HepG2 (cell line): ENCODE data around the gene STXBP2. TPM values are rescaled to one million over a fixed set of nuclear protein-coding genes. Genes with fewer than 3 reads are reported as not detected.

Source experiments
- AGO2 ChIP-seq: fragments of 200-400 bp; formaldehyde crosslinking; optimal IDR thresholded peaks from 2 replicates; pipeline ENCODE3; 2017; ENCODE audit warnings: mild to moderate bottlenecking, low read depth, low read length, moderate library complexity
- ATF3 ChIP-seq: sonication (generic); formaldehyde crosslinking; IDR thresholded peaks from 2 replicates; pipeline ENCODE4 v1.4.0; 2020; ENCODE audit warnings: missing genetic modification reagents
- MIER3 ChIP-seq: IDR thresholded peaks from 2 replicates; pipeline ENCODE4 v1.6.1; 2016; ENCODE audit warnings: missing compliant biosample characterization, borderline replicate concordance
- PLRG1 ChIP-seq: fragments of 450-650 bp; conservative IDR thresholded peaks from 2 replicates; pipeline ENCODE4 v1.6.1; 2016
- SMYD3 ChIP-seq: sonication (generic); formaldehyde crosslinking; IDR thresholded peaks from 2 replicates; pipeline ENCODE4 v1.8.1; 2023; ENCODE audit warnings: mild to moderate bottlenecking, missing genetic modification reagents
- ZNF121 ChIP-seq: sonication (generic); formaldehyde crosslinking; IDR thresholded peaks from 2 replicates; pipeline ENCODE4 v1.5.0; 2020; ENCODE audit warnings: mild to moderate bottlenecking, missing genetic modification reagents
- ZNF331 ChIP-seq: sonication (generic); formaldehyde crosslinking; IDR thresholded peaks from 2 replicates; pipeline ENCODE4 v1.4.0; 2020; ENCODE audit warnings: missing genetic modification reagents
- ZNF362 ChIP-seq: sonication (generic); formaldehyde crosslinking; IDR thresholded peaks from 2 replicates; pipeline ENCODE4 v1.4.0; 2020; ENCODE audit warnings: missing genetic modification reagents, mild to moderate bottlenecking, borderline replicate concordance
- ZNF407 ChIP-seq: sonication (generic); formaldehyde crosslinking; IDR thresholded peaks from one replicate; pipeline ENCODE4 v1.5.1; 2020; ENCODE audit warnings: mild to moderate bottlenecking, missing genetic modification reagents; ENCODE audit errors: not compliant biosample characterization
- ZNF607 ChIP-seq: sonication (generic); formaldehyde crosslinking; IDR thresholded peaks from 2 replicates; pipeline ENCODE4 v1.5.1; 2020; ENCODE audit warnings: missing genetic modification reagents, mild to moderate bottlenecking, borderline replicate concordance
- ZNF768 ChIP-seq: sonication (generic); formaldehyde crosslinking; IDR thresholded peaks from 2 replicates; pipeline ENCODE4 v1.4.0; 2020; ENCODE audit warnings: missing genetic modification reagents
- ZNF776 ChIP-seq: sonication (generic); formaldehyde crosslinking; IDR thresholded peaks from 2 replicates; pipeline ENCODE4 v1.4.0; 2020; ENCODE audit warnings: mild to moderate bottlenecking, missing genetic modification reagents
- polyA plus RNA-seq, 8 experiments: library from polyadenylated mRNA; depleted of rRNA in 3 of 8; stranded (reverse) in 7 of 8; unstranded in 1 of 8; fragments of >200 nt; fragmentation: Illumina TruSeq in 4 of 8; extraction: Trizol in 4 of 8; gene quantifications; 2 replicates each; pipeline versions ENCODE4 v1.2.1 to v1.2.3, GENCODE V29; 2011 to 2016; ENCODE audit warnings: low read depth in 4 of 8, missing spikeins in 1 of 8, mixed read lengths in 1 of 8; ENCODE audit not compliant: insufficient read depth in 1 of 8
- total RNA-seq, 5 experiments: library from RNA; depleted of rRNA; stranded (reverse); fragments of >200 nt; fragmentation: Illumina TruSeq; extraction: Trizol; gene quantifications; 2 replicates each; pipeline ENCODE4 v1.2.3, GENCODE V29; 2016; ENCODE audit warnings: low read depth in 1 of 5
- TF ChIP-seq, protein P1 (sequence below): sonication (generic); formaldehyde crosslinking; IDR thresholded peaks from 2 replicates; pipeline ENCODE4 v1.4.0; 2020; ENCODE audit warnings: missing genetic modification reagents
- TF ChIP-seq, protein P2 (sequence below): sonication (generic); formaldehyde crosslinking; IDR thresholded peaks from 2 replicates; pipeline ENCODE4 v1.4.0; 2020; ENCODE audit warnings: missing genetic modification reagents

Gene STXBP2
- total and polyA plus RNA-seq, 2 of the 13 experiments (the other 11 are each of a cell fraction or from before 2014, with no cell fraction given), result 22.8 to 40.1 TPM

DNA sequence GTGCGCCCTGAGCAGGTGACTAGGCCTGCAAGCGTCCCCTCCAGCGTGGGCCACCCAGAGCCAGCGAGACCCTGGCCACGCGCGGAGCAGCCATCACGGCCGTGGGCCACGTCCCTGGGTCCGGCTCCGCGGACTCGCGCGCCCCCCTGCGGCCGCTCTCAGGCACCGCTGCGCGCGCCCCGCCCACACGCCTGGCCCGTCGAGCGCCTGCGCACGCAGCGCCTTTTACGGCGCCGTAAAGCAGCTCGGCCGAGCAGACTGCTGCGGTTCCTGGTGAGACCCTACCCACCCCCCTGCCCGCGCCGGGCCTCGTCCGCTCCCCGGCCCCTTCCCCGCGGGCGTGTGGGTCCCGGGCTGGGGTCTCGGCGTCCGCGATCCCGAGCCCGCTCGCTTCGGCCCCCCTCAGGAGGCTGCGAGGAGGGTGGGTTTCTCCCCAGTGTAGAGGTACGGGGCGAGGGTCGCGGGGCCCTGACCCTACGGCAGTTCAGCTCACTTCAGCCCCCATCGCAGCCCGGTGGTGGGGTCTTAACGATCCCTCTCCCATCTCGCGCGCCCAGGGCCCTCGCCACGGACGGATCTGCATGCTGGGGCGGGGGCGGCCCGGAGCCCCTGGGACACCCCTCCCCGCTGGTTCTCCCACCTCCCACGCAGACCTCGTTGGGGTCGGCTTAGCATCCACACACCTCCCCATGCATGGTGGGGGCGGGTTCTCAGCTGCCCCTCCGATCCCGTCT is 43.9 kb downstream of the STXBP2 start, which contains the start of gene TRAPPC5 (continued):
- peak; percentile 45; the same call in 1 of the 2 replicates for TF ChIP-seq ZNF362 (CRISPR knock-in tag)
- no peak; the same call in 1 of the 2 replicates for TF ChIP-seq MIER3 (CRISPR knock-in tag)
- TF ChIP-seq SMYD3 (CRISPR knock-in tag), result no peak
- TF ChIP-seq ZNF768 (CRISPR knock-in tag), result no peak
- peak; percentile 69; the same call in 1 of the 2 replicates for TF ChIP-seq ZNF607 (CRISPR knock-in tag)
- peak; percentile 14 for TF ChIP-seq ZNF407
- peak; percentile 78; the same call in 1 of the 2 replicates for TF ChIP-seq ZNF121 (CRISPR knock-in tag)
- TF ChIP-seq ZNF331 (CRISPR knock-in tag), result no peak
- TF ChIP-seq, protein P1, sequence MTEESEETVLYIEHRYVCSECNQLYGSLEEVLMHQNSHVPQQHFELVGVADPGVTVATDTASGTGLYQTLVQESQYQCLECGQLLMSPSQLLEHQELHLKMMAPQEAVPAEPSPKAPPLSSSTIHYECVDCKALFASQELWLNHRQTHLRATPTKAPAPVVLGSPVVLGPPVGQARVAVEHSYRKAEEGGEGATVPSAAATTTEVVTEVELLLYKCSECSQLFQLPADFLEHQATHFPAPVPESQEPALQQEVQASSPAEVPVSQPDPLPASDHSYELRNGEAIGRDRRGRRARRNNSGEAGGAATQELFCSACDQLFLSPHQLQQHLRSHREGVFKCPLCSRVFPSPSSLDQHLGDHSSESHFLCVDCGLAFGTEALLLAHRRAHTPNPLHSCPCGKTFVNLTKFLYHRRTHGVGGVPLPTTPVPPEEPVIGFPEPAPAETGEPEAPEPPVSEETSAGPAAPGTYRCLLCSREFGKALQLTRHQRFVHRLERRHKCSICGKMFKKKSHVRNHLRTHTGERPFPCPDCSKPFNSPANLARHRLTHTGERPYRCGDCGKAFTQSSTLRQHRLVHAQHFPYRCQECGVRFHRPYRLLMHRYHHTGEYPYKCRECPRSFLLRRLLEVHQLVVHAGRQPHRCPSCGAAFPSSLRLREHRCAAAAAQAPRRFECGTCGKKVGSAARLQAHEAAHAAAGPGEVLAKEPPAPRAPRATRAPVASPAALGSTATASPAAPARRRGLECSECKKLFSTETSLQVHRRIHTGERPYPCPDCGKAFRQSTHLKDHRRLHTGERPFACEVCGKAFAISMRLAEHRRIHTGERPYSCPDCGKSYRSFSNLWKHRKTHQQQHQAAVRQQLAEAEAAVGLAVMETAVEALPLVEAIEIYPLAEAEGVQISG, result peak; percentile 72
- TF ChIP-seq AGO2, result no peak
- no peak for TF ChIP-seq PLRG1
- TF ChIP-seq, protein P2, sequence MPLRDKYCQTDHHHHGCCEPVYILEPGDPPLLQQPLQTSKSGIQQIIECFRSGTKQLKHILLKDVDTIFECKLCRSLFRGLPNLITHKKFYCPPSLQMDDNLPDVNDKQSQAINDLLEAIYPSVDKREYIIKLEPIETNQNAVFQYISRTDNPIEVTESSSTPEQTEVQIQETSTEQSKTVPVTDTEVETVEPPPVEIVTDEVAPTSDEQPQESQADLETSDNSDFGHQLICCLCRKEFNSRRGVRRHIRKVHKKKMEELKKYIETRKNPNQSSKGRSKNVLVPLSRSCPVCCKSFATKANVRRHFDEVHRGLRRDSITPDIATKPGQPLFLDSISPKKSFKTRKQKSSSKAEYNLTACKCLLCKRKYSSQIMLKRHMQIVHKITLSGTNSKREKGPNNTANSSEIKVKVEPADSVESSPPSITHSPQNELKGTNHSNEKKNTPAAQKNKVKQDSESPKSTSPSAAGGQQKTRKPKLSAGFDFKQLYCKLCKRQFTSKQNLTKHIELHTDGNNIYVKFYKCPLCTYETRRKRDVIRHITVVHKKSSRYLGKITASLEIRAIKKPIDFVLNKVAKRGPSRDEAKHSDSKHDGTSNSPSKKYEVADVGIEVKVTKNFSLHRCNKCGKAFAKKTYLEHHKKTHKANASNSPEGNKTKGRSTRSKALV (CRISPR knock-in tag), result no peak
- no peak for TF ChIP-seq ATF3
- TF ChIP-seq ZNF776 (CRISPR knock-in tag), result peak; percentile 44; the same call in 1 of the 2 replicates
